HepG2 (cell line): ENCODE measurements around the gene ACAN. TPM values are rescaled to one million over a fixed set of nuclear protein-coding genes. Genes with fewer than 3 reads are reported as not detected.

Experiments
- EED ChIP-seq: sonication (generic); formaldehyde crosslinking; IDR thresholded peaks from 2 replicates; pipeline ENCODE4 v1.5.0; 2020; ENCODE audit warnings: mild to moderate bottlenecking, missing genetic modification reagents
- FOXK2 ChIP-seq: fragments of 450-650 bp; IDR thresholded peaks from 2 replicates; pipeline ENCODE4 v1.6.1; 2016
- HOXA7 ChIP-seq: sonication (generic); formaldehyde crosslinking; IDR thresholded peaks from 2 replicates; pipeline ENCODE4 v1.8.1; 2022; ENCODE audit warnings: mild to moderate bottlenecking, missing genetic modification reagents, moderate library complexity
- MAZ ChIP-seq, 2 experiments: sonication (generic) in 1 of 2; formaldehyde crosslinking in 1 of 2; IDR thresholded peaks; 2 replicates each; pipeline versions ENCODE4 v1.5.0 to v1.6.1; 2012 to 2020; ENCODE audit warnings: low read depth in 2 of 2, mild to moderate bottlenecking in 2 of 2, borderline replicate concordance in 1 of 2, improper control_type of control experiment in 1 of 2, low read length in 1 of 2, missing genetic modification reagents in 1 of 2, moderate library complexity in 1 of 2
- ZNF251 ChIP-seq: sonication (generic); formaldehyde crosslinking; IDR thresholded peaks from 2 replicates; pipeline ENCODE4 v1.9.0; 2021; ENCODE audit warnings: mild to moderate bottlenecking, missing genetic modification reagents
- ZNF253 ChIP-seq: sonication (generic); formaldehyde crosslinking; IDR thresholded peaks from 2 replicates; pipeline ENCODE4 v1.8.0; 2022; ENCODE audit warnings: mild to moderate bottlenecking, missing genetic modification reagents, borderline replicate concordance
- polyA plus RNA-seq, 8 experiments: library from polyadenylated mRNA; depleted of rRNA in 3 of 8; stranded (reverse) in 7 of 8; unstranded in 1 of 8; fragments of >200 nt; fragmentation: Illumina TruSeq in 4 of 8; extraction: Trizol in 4 of 8; gene quantifications; 2 replicates each; pipeline versions ENCODE4 v1.2.1 to v1.2.3, GENCODE V29; 2011 to 2016; ENCODE audit warnings: low read depth in 4 of 8, missing spikeins in 1 of 8, mixed read lengths in 1 of 8; ENCODE audit not compliant: insufficient read depth in 1 of 8
- total RNA-seq, 5 experiments: library from RNA; depleted of rRNA; stranded (reverse); fragments of >200 nt; fragmentation: Illumina TruSeq; extraction: Trizol; gene quantifications; 2 replicates each; pipeline ENCODE4 v1.2.3, GENCODE V29; 2016; ENCODE audit warnings: low read depth in 1 of 5
- TF ChIP-seq, protein P1 (sequence below): sonication (generic); formaldehyde crosslinking; IDR thresholded peaks from 2 replicates; pipeline ENCODE4 v1.4.0; 2020; ENCODE audit warnings: missing genetic modification reagents
- TF ChIP-seq, protein P2 (sequence below): sonication (generic); formaldehyde crosslinking; IDR thresholded peaks from 2 replicates; pipeline ENCODE4 v1.4.0; 2020; ENCODE audit warnings: missing genetic modification reagents
- TF ChIP-seq, protein P3 (sequence below): sonication (generic); formaldehyde crosslinking; IDR thresholded peaks from 2 replicates; pipeline ENCODE4 v1.4.0; 2020; ENCODE audit warnings: mild to moderate bottlenecking, missing genetic modification reagents
- TF ChIP-seq, protein P4 (sequence below): IDR thresholded peaks from 2 replicates; pipeline ENCODE4 v1.6.1; 2012; ENCODE audit warnings: low read length, improper control_type of control experiment

ACAN gene
- total and polyA plus RNA-seq, 2 of the 13 experiments (the other 11 are each of a cell fraction or from before 2014, with no cell fraction given) = not detected

DNA sequence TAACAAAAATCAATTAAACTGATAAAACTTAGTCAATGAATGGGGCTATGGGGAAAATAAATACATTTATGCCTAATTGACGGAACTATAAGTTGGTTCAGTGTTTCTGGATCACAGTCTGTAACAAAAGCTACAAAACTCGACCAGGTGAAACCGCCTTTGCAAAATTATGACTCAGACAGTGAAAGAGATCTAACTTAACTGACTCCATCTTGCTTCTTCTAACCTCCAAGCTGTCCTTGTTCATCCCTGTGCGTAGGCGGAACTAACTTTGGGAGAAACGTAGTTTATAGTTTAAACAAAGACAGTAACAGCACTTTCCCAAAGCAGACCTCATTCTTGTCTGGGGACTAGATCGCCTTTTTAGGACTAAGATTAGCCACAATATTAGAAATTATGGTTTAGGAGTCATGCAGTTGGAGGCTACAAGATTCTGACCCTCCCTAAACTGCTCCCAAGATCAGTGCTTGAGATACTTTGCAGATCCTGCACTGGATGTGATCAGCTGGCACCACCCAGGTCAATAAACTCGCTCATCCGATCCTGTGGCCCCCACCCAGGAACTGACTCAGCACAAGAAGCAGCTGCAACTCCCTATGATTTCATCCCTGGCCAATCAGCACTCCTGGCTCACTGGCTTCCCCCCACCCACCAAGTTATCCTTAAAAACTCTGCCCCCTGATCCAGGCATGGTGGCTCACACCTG is 117.1 kb downstream of the ACAN start (continued):
- TF ChIP-seq, protein P1, sequence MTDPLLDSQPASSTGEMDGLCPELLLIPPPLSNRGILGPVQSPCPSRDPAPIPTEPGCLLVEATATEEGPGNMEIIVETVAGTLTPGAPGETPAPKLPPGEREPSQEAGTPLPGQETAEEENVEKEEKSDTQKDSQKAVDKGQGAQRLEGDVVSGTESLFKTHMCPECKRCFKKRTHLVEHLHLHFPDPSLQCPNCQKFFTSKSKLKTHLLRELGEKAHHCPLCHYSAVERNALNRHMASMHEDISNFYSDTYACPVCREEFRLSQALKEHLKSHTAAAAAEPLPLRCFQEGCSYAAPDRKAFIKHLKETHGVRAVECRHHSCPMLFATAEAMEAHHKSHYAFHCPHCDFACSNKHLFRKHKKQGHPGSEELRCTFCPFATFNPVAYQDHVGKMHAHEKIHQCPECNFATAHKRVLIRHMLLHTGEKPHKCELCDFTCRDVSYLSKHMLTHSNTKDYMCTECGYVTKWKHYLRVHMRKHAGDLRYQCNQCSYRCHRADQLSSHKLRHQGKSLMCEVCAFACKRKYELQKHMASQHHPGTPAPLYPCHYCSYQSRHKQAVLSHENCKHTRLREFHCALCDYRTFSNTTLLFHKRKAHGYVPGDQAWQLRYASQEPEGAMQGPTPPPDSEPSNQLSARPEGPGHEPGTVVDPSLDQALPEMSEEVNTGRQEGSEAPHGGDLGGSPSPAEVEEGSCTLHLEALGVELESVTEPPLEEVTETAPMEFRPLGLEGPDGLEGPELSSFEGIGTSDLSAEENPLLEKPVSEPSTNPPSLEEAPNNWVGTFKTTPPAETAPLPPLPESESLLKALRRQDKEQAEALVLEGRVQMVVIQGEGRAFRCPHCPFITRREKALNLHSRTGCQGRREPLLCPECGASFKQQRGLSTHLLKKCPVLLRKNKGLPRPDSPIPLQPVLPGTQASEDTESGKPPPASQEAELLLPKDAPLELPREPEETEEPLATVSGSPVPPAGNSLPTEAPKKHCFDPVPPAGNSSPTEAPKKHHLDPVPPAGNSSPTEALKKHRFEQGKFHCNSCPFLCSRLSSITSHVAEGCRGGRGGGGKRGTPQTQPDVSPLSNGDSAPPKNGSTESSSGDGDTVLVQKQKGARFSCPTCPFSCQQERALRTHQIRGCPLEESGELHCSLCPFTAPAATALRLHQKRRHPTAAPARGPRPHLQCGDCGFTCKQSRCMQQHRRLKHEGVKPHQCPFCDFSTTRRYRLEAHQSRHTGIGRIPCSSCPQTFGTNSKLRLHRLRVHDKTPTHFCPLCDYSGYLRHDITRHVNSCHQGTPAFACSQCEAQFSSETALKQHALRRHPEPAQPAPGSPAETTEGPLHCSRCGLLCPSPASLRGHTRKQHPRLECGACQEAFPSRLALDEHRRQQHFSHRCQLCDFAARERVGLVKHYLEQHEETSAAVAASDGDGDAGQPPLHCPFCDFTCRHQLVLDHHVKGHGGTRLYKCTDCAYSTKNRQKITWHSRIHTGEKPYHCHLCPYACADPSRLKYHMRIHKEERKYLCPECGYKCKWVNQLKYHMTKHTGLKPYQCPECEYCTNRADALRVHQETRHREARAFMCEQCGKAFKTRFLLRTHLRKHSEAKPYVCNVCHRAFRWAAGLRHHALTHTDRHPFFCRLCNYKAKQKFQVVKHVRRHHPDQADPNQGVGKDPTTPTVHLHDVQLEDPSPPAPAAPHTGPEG (CRISPR knock-in tag) = no peak
- TF ChIP-seq FOXK2 = no peak
- TF ChIP-seq, protein P2, sequence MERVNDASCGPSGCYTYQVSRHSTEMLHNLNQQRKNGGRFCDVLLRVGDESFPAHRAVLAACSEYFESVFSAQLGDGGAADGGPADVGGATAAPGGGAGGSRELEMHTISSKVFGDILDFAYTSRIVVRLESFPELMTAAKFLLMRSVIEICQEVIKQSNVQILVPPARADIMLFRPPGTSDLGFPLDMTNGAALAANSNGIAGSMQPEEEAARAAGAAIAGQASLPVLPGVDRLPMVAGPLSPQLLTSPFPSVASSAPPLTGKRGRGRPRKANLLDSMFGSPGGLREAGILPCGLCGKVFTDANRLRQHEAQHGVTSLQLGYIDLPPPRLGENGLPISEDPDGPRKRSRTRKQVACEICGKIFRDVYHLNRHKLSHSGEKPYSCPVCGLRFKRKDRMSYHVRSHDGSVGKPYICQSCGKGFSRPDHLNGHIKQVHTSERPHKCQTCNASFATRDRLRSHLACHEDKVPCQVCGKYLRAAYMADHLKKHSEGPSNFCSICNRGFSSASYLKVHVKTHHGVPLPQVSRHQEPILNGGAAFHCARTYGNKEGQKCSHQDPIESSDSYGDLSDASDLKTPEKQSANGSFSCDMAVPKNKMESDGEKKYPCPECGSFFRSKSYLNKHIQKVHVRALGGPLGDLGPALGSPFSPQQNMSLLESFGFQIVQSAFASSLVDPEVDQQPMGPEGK (CRISPR knock-in tag) = no peak
- no peak for TF ChIP-seq ZNF251 (CRISPR knock-in tag)
- TF ChIP-seq ZNF253 (CRISPR knock-in tag) = no peak
- TF ChIP-seq HOXA7 = no peak
- no peak for TF ChIP-seq MAZ (IDR thresholded peaks at IDR 0.05; ENCODE audit: borderline replicate concordance, low read depth, low read length)
- TF ChIP-seq MAZ (CRISPR knock-in tag; IDR thresholded peaks at IDR 0.05; ENCODE audit: low read depth) = no peak
- no peak for TF ChIP-seq EED (CRISPR knock-in tag)
- TF ChIP-seq, protein P3, sequence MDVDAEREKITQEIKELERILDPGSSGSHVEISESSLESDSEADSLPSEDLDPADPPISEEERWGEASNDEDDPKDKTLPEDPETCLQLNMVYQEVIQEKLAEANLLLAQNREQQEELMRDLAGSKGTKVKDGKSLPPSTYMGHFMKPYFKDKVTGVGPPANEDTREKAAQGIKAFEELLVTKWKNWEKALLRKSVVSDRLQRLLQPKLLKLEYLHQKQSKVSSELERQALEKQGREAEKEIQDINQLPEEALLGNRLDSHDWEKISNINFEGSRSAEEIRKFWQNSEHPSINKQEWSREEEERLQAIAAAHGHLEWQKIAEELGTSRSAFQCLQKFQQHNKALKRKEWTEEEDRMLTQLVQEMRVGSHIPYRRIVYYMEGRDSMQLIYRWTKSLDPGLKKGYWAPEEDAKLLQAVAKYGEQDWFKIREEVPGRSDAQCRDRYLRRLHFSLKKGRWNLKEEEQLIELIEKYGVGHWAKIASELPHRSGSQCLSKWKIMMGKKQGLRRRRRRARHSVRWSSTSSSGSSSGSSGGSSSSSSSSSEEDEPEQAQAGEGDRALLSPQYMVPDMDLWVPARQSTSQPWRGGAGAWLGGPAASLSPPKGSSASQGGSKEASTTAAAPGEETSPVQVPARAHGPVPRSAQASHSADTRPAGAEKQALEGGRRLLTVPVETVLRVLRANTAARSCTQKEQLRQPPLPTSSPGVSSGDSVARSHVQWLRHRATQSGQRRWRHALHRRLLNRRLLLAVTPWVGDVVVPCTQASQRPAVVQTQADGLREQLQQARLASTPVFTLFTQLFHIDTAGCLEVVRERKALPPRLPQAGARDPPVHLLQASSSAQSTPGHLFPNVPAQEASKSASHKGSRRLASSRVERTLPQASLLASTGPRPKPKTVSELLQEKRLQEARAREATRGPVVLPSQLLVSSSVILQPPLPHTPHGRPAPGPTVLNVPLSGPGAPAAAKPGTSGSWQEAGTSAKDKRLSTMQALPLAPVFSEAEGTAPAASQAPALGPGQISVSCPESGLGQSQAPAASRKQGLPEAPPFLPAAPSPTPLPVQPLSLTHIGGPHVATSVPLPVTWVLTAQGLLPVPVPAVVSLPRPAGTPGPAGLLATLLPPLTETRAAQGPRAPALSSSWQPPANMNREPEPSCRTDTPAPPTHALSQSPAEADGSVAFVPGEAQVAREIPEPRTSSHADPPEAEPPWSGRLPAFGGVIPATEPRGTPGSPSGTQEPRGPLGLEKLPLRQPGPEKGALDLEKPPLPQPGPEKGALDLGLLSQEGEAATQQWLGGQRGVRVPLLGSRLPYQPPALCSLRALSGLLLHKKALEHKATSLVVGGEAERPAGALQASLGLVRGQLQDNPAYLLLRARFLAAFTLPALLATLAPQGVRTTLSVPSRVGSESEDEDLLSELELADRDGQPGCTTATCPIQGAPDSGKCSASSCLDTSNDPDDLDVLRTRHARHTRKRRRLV (CRISPR knock-in tag) = no peak
- TF ChIP-seq, protein P4, sequence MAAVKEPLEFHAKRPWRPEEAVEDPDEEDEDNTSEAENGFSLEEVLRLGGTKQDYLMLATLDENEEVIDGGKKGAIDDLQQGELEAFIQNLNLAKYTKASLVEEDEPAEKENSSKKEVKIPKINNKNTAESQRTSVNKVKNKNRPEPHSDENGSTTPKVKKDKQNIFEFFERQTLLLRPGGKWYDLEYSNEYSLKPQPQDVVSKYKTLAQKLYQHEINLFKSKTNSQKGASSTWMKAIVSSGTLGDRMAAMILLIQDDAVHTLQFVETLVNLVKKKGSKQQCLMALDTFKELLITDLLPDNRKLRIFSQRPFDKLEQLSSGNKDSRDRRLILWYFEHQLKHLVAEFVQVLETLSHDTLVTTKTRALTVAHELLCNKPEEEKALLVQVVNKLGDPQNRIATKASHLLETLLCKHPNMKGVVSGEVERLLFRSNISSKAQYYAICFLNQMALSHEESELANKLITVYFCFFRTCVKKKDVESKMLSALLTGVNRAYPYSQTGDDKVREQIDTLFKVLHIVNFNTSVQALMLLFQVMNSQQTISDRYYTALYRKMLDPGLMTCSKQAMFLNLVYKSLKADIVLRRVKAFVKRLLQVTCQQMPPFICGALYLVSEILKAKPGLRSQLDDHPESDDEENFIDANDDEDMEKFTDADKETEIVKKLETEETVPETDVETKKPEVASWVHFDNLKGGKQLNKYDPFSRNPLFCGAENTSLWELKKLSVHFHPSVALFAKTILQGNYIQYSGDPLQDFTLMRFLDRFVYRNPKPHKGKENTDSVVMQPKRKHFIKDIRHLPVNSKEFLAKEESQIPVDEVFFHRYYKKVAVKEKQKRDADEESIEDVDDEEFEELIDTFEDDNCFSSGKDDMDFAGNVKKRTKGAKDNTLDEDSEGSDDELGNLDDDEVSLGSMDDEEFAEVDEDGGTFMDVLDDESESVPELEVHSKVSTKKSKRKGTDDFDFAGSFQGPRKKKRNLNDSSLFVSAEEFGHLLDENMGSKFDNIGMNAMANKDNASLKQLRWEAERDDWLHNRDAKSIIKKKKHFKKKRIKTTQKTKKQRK = no peak
